H1 (cell line): ENCODE measurements around the gene FLNC. TPM values are rescaled to one million over a fixed set of nuclear protein-coding genes. Genes with fewer than 3 reads are reported as not detected.

Experiments used
- EP300 ChIP-seq, 2 experiments: IDR thresholded peaks; 1 replicate in 1 of 2; 2 replicates in 1 of 2; pipeline ENCODE4 v1.6.1; 2011 to 2012; ENCODE audit warnings: low read depth in 2 of 2, low read length in 2 of 2, mild to moderate bottlenecking in 2 of 2, borderline replicate concordance in 1 of 2, inconsistent platforms in 1 of 2, moderate library complexity in 1 of 2
- JUND ChIP-seq: IDR thresholded peaks from 2 replicates; pipeline ENCODE4 v1.6.1; 2011; ENCODE audit warnings: mild to moderate bottlenecking, improper control_type of control experiment, low read length
- KDM5A ChIP-seq: fragments of 200-600 bp; IDR thresholded peaks from 2 replicates; pipeline ENCODE4 v1.7.1; 2012; ENCODE audit warnings: mild to moderate bottlenecking, low read length, inconsistent platforms, mixed read lengths
- NRF1 ChIP-seq: IDR thresholded peaks from 2 replicates; pipeline ENCODE4 v1.6.1; 2011; ENCODE audit warnings: mild to moderate bottlenecking, low read depth, low read length, improper control_type of control experiment
- PHF8 ChIP-seq: fragments of 200-600 bp; sonication (generic); conservative IDR thresholded peaks from 2 replicates; pipeline ENCODE4 v1.7.1; 2012; ENCODE audit warnings: low read depth, mild to moderate bottlenecking, inconsistent platforms, low read length, moderate library complexity
- SIN3A ChIP-seq, 2 experiments: IDR thresholded peaks in 1 of 2; conservative IDR thresholded peaks in 1 of 2; 2 replicates each; pipeline ENCODE4 v1.6.1; 2011 to 2012; ENCODE audit warnings: low read length in 2 of 2, improper control_type of control experiment in 1 of 2, low read depth in 1 of 2, mild to moderate bottlenecking in 1 of 2
- SUZ12 ChIP-seq: fragments of 200-600 bp; sonication (generic); IDR thresholded peaks from 2 replicates; pipeline ENCODE4 v1.6.1; 2012; ENCODE audit warnings: mild to moderate bottlenecking, inconsistent platforms, low read length, moderate library complexity, mixed read lengths
- polyA plus RNA-seq, 7 experiments: library from polyadenylated mRNA; depleted of rRNA in 3 of 7; stranded (reverse) in 5 of 7; unstranded in 2 of 7; fragments of >200 nt in 5 of 7; fragments of 200-250 nt in 2 of 7; gene quantifications; 1 replicate in 5 of 7; 2 replicates in 1 of 7; 4 replicates in 1 of 7; pipeline versions ENCODE4 v1.2.1 to v1.2.3, GENCODE V29; 2011 to 2013; ENCODE audit warnings: missing spikeins in 2 of 7, mixed read lengths in 2 of 7
- total RNA-seq: library from RNA; stranded (reverse); fragmentation: NEBNext Ultra II Directional; extraction: Animal tissue kit (Norgen Biotek cat#: 25700); gene quantifications from 2 replicates; pipeline ENCODE4 v1.2.1, GENCODE V29; 2021
- TF ChIP-seq, protein P1 (sequence below): fragments of 300-600 bp; sonication (generic); IDR thresholded peaks from 2 replicates; pipeline ENCODE4 v1.7.1; 2012; ENCODE audit warnings: low read length, moderate library complexity, mild to moderate bottlenecking, inconsistent platforms; ENCODE audit not compliant: insufficient replicate concordance

Gene FLNC
- total and polyA plus RNA-seq, 2 of the 8 experiments (the other 6 are each of a cell fraction or from before 2014, with no cell fraction given), result 1.9 to 10.7 TPM

- TF ChIP-seq, protein P1, sequence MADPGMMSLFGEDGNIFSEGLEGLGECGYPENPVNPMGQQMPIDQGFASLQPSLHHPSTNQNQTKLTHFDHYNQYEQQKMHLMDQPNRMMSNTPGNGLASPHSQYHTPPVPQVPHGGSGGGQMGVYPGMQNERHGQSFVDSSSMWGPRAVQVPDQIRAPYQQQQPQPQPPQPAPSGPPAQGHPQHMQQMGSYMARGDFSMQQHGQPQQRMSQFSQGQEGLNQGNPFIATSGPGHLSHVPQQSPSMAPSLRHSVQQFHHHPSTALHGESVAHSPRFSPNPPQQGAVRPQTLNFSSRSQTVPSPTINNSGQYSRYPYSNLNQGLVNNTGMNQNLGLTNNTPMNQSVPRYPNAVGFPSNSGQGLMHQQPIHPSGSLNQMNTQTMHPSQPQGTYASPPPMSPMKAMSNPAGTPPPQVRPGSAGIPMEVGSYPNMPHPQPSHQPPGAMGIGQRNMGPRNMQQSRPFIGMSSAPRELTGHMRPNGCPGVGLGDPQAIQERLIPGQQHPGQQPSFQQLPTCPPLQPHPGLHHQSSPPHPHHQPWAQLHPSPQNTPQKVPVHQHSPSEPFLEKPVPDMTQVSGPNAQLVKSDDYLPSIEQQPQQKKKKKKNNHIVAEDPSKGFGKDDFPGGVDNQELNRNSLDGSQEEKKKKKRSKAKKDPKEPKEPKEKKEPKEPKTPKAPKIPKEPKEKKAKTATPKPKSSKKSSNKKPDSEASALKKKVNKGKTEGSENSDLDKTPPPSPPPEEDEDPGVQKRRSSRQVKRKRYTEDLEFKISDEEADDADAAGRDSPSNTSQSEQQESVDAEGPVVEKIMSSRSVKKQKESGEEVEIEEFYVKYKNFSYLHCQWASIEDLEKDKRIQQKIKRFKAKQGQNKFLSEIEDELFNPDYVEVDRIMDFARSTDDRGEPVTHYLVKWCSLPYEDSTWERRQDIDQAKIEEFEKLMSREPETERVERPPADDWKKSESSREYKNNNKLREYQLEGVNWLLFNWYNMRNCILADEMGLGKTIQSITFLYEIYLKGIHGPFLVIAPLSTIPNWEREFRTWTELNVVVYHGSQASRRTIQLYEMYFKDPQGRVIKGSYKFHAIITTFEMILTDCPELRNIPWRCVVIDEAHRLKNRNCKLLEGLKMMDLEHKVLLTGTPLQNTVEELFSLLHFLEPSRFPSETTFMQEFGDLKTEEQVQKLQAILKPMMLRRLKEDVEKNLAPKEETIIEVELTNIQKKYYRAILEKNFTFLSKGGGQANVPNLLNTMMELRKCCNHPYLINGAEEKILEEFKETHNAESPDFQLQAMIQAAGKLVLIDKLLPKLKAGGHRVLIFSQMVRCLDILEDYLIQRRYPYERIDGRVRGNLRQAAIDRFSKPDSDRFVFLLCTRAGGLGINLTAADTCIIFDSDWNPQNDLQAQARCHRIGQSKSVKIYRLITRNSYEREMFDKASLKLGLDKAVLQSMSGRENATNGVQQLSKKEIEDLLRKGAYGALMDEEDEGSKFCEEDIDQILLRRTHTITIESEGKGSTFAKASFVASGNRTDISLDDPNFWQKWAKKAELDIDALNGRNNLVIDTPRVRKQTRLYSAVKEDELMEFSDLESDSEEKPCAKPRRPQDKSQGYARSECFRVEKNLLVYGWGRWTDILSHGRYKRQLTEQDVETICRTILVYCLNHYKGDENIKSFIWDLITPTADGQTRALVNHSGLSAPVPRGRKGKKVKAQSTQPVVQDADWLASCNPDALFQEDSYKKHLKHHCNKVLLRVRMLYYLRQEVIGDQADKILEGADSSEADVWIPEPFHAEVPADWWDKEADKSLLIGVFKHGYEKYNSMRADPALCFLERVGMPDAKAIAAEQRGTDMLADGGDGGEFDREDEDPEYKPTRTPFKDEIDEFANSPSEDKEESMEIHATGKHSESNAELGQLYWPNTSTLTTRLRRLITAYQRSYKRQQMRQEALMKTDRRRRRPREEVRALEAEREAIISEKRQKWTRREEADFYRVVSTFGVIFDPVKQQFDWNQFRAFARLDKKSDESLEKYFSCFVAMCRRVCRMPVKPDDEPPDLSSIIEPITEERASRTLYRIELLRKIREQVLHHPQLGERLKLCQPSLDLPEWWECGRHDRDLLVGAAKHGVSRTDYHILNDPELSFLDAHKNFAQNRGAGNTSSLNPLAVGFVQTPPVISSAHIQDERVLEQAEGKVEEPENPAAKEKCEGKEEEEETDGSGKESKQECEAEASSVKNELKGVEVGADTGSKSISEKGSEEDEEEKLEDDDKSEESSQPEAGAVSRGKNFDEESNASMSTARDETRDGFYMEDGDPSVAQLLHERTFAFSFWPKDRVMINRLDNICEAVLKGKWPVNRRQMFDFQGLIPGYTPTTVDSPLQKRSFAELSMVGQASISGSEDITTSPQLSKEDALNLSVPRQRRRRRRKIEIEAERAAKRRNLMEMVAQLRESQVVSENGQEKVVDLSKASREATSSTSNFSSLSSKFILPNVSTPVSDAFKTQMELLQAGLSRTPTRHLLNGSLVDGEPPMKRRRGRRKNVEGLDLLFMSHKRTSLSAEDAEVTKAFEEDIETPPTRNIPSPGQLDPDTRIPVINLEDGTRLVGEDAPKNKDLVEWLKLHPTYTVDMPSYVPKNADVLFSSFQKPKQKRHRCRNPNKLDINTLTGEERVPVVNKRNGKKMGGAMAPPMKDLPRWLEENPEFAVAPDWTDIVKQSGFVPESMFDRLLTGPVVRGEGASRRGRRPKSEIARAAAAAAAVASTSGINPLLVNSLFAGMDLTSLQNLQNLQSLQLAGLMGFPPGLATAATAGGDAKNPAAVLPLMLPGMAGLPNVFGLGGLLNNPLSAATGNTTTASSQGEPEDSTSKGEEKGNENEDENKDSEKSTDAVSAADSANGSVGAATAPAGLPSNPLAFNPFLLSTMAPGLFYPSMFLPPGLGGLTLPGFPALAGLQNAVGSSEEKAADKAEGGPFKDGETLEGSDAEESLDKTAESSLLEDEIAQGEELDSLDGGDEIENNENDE, result no peak
- no peak for TF ChIP-seq EP300 (IDR thresholded peaks at IDR 0.05; ENCODE audit: borderline replicate concordance in 1 of 2, low read depth in 2 of 2, low read length in 2 of 2)
- no peak for TF ChIP-seq SUZ12
- no peak for TF ChIP-seq NRF1
- no peak for TF ChIP-seq JUND
- no peak for TF ChIP-seq PHF8
- TF ChIP-seq KDM5A, result no peak
- no peak for TF ChIP-seq SIN3A (conservative IDR thresholded peaks at IDR 0.05 in 1 of 2, IDR thresholded peaks at IDR 0.05 in 1 of 2; ENCODE audit: low read depth in 1 of 2, low read length in 2 of 2)
Measured at GRCh38 chr7:128893251-128894100, 63.3 kb downstream of the FLNC start (continued).
